ENCODE results near the gene AP1S3.

- TF ChIP-seq POLR2A (IDR thresholded peaks at IDR 0.05) (no peak), CTCF (IDR thresholded peaks at IDR 0.05) (no peak)
Observed at GRCh38 chr2:223797811-223798721, 39.3 kb downstream of the AP1S3 start.

All from lower leg skin (tissue), 3 donors.